HCEC 1CT (cell line): ENCODE measurements around the gene EOGT.

ENCODE experiments used
- DNase-seq: peaks from one replicate; pipeline ENCODE4 v3.0.0-alpha.2; 2017

Gene EOGT

GRCh38 chr3:69013253-69014021 lies at the start of gene EOGT:
Gene EOGT, minus strand, starts transcription at chr3:69013684. Its CDS starts 3,838 bp downstream, at chr3:69009846.
- peak; percentile 86 for DNase-seq

GRCh38 chr3:69059688-69060087 lies 46.2 kb upstream of the EOGT start:
- DNase-seq, result no peak

- no peak for DNase-seq
Observed at GRCh38 chr3:69058947-69059224, 45.4 kb upstream of the EOGT start.

- DNase-seq, result no peak
Observed at GRCh38 chr3:69058180-69058946, 44.9 kb upstream of the EOGT start.

GRCh38 chr3:69052472-69052898 lies 39.0 kb upstream of the EOGT start:
- DNase-seq, result no peak

GRCh38 chr3:69051756-69052471 lies 38.4 kb upstream of the EOGT start, which contains the start of gene TMF1:
Gene TMF1, minus strand, starts transcription at chr3:69052333. Its CDS starts 247 bp downstream, at chr3:69052086.
- DNase-seq, result peak; percentile 100

- DNase-seq, result no peak
Observed at GRCh38 chr3:69048990-69049389, 35.5 kb upstream of the EOGT start.

- DNase-seq, result no peak
Observed at GRCh38 chr3:69044608-69045007, 31.1 kb upstream of the EOGT start.

GRCh38 chr3:69033470-69033869 lies 20.0 kb upstream of the EOGT start:
- peak; percentile 86 for DNase-seq

- no peak for DNase-seq
Observed at GRCh38 chr3:69032737-69033136, 19.3 kb upstream of the EOGT start.

GRCh38 chr3:69032142-69032541 lies 18.7 kb upstream of the EOGT start:
- DNase-seq, result peak; percentile 63

- no peak for DNase-seq
Observed at GRCh38 chr3:69031635-69032034, 18.2 kb upstream of the EOGT start.

- DNase-seq, result no peak
Observed at GRCh38 chr3:69020857-69021256, 7.4 kb upstream of the EOGT start.

GRCh38 chr3:69020424-69020823 lies 6.9 kb upstream of the EOGT start:
- no peak for DNase-seq

GRCh38 chr3:69016901-69017300 lies 3.4 kb upstream of the EOGT start:
- DNase-seq, result no peak

GRCh38 chr3:69016102-69016501 lies 2.6 kb upstream of the EOGT start:
- no peak for DNase-seq

GRCh38 chr3:69014022-69014580 lies 617 bp upstream of the EOGT start:
- no peak for DNase-seq

GRCh38 chr3:69012800-69013252 lies 658 bp downstream of the EOGT start:
- peak; percentile 71 for DNase-seq

- DNase-seq, result peak; percentile 37
Observed at GRCh38 chr3:69012100-69012799, 1.2 kb downstream of the EOGT start.

- DNase-seq, result peak; percentile 12
Observed at GRCh38 chr3:69011096-69011730, 2.3 kb downstream of the EOGT start.

GRCh38 chr3:69009559-69010410 lies 3.7 kb downstream of the EOGT start:
- DNase-seq, result peak; percentile 90
